ENCODE data around the gene CADPS2.
"Not testable (repeated sequence)": the region's sequence is repeated elsewhere in the genome, so short reads cannot be mapped to it uniquely, and the experiment has no call there.

The CADPS2 gene

DNA sequence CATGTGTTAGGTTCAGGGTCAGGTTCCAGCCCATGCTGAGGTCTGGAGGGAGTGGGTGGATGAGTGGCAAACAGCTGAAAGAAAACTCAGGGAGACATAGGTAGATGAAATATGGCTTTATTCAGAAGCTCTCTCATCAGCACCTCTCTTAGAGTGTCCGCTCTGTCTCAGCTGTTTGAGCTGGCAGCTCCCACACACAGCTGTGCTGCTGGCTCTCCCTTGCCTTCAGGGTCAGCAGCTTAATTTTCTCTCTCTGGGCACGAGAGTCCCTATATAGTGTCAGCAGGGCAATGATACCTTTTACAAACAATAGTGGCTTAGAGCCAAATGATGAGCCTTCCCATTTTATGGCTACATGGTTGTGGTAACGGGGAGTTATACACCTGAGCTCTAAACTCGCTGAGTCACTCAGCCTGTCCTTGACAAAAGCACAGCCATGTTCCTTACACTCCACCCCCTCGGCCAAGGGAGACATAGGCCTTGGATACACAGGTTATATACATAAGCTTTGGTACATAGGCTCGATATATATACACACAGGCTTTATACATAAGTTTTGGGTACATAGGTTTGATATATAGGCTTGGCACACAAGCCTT lies 197.8 kb downstream of the CADPS2 start:
- in situ Hi-C loops (cut with HindIII; ENCODE audit: low pct_ligation_motif_present, low sequenced_read_pairs): no loop called here
- TF ChIP-seq, protein P1, sequence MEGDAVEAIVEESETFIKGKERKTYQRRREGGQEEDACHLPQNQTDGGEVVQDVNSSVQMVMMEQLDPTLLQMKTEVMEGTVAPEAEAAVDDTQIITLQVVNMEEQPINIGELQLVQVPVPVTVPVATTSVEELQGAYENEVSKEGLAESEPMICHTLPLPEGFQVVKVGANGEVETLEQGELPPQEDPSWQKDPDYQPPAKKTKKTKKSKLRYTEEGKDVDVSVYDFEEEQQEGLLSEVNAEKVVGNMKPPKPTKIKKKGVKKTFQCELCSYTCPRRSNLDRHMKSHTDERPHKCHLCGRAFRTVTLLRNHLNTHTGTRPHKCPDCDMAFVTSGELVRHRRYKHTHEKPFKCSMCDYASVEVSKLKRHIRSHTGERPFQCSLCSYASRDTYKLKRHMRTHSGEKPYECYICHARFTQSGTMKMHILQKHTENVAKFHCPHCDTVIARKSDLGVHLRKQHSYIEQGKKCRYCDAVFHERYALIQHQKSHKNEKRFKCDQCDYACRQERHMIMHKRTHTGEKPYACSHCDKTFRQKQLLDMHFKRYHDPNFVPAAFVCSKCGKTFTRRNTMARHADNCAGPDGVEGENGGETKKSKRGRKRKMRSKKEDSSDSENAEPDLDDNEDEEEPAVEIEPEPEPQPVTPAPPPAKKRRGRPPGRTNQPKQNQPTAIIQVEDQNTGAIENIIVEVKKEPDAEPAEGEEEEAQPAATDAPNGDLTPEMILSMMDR (IDR thresholded peaks at IDR 0.05; ENCODE audit: low read depth, low read length, missing control alignments): no peak

DNA sequence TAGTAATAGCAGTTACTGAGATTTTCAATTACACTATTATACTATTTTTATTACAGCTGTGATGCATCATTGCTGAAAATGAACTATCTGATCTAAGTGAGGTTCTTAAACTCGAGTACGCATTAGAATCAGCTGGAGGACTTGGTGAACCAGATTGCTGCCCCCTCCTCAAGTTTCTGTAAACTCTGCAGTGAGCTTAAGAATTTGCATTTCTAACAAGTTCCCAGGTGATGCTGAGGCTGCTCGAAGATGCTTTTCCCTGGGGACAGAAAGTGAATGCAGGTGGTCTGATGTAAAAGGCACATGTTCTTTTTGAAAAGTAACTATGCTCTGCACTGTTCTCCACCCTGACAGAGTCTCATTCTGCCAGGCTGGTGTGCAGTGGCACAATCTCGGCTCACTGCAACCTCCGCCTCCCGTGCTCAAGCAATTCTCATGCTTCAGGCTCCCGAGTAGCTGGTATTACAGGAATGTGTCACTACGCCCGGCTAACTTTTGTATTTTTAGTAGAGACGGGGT lies 199.8 kb downstream of the CADPS2 start:
- Histone ChIP-seq H3K4me3 (ENCODE audit: low read depth, low read length) (no peak overlapping the region), H3K27ac (no peak overlapping the region), H3K36me3 (replicated peaks) (no peaks in the 10 kb centered on the region), H3K27me3 (replicated peaks) (no peaks in the 10 kb centered on the region)
- in situ Hi-C loops (cut with HindIII; ENCODE audit: low pct_ligation_motif_present, low sequenced_read_pairs): no loop called here
- DNase-seq: no peak
- TF ChIP-seq, protein P1 (IDR thresholded peaks at IDR 0.05; ENCODE audit: low read depth, low read length, missing control alignments): no peak

More for the DNA sequence above, 197.8 kb downstream of the CADPS2 start:
- H3K27ac ChIP-seq: no peak overlapping the region
- no peak for DNase-seq
- H3K27me3 ChIP-seq (replicated peaks): no peaks in the 10 kb centered on the region
- H3K36me3 ChIP-seq (replicated peaks): no peaks in the 10 kb centered on the region
- no peak overlapping the region for H3K4me3 ChIP-seq (ENCODE audit: low read depth, low read length)

DNA sequence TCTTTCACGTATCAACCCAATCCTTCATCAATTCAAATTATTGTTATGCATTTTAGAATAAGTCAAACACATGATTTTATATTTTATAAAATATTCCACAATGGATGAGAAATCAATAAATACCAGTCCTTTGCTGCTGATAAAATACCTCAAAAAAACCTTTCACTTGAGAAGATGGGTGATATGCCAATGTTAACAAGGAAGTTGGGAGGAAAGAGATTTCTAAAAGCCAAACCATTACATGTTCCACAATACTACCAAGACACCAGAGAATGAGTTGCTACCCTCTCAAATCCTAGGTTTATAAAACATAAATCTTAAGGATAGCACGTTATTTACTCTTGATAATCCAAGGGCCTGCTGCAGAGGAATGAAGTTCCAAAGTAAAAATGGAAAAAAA lies 201.8 kb downstream of the CADPS2 start:
- no peak overlapping the region for H3K4me3 ChIP-seq (ENCODE audit: low read depth, low read length)
- TF ChIP-seq, protein P1 (IDR thresholded peaks at IDR 0.05; ENCODE audit: low read depth, low read length, missing control alignments): no peak
- in situ Hi-C loops (cut with HindIII; ENCODE audit: low pct_ligation_motif_present, low sequenced_read_pairs): no loop called here
- no peak for DNase-seq
- H3K27ac ChIP-seq: no peak overlapping the region
- no peaks in the 10 kb centered on the region for H3K36me3 ChIP-seq (replicated peaks)
- H3K27me3 ChIP-seq (replicated peaks): no peaks in the 10 kb centered on the region

DNA sequence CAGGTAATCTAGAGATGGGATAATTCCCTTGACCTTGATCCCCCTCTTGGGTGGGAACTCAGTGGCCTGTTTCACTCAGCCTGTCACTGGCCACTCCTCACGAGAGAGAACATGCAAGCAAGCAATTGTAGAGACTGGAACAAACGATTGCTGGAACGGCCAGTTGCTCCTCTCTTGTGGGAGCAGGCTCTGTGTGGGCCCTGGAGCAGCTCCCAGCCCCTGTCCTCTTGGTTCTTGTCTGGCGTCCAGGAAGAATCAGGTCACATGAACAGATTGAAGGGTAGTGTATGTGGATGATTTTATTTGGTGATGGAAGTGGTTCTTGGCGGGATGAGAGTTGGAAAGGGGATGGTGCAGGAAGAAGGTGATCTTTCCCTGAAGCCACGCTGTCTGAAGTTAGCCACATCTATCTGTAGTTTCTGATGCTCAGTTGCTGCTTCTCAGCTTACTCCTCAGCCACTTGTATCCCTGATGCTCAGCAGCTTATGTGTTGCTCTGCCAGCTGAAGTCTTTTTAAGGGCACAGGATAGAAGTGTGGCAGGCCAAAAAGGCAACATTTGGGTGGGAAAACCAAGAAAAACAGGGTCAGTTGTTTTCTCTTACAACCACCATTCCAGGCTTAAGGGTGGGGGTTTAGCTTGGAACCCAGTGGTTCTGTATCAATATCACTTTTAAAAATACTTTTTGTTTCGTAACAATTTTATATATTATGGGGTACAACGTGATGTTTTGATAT lies 203.3 kb downstream of the CADPS2 start:
- Histone ChIP-seq H3K27ac (no peak overlapping the region), H3K27me3 (replicated peaks) (no peaks in the 10 kb centered on the region), H3K4me3 (ENCODE audit: low read depth, low read length) (no peak overlapping the region), H3K36me3 (replicated peaks) (no peaks in the 10 kb centered on the region)
- TF ChIP-seq, protein P1 (IDR thresholded peaks at IDR 0.05; ENCODE audit: low read depth, low read length, missing control alignments): no peak
- in situ Hi-C loops (cut with HindIII; ENCODE audit: low pct_ligation_motif_present, low sequenced_read_pairs): no loop called here
- no peak for DNase-seq

DNA sequence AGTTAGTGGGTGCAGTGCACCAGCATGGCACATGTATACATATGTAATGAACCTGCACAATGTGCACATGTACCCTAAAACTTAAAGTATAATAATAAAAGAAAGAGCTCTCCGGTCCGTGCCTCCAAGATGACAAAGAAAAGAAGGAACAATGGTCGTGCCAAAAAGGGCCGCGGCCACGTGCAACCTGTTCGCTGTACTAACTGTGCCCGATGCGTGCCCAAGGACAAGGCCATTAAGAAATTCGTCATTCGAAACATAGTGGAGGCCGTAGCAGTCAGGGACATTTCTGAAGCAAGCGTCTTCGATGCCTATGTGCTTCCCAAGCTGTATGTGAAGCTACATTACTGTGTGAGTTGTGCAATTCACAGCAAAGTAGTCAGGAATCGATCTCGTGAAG lies 205.1 kb downstream of the CADPS2 start:
- H3K27ac ChIP-seq; DNase-seq; in situ Hi-C loops (cut with HindIII; ENCODE audit: low pct_ligation_motif_present, low sequenced_read_pairs): not testable (repeated sequence)

DNA sequence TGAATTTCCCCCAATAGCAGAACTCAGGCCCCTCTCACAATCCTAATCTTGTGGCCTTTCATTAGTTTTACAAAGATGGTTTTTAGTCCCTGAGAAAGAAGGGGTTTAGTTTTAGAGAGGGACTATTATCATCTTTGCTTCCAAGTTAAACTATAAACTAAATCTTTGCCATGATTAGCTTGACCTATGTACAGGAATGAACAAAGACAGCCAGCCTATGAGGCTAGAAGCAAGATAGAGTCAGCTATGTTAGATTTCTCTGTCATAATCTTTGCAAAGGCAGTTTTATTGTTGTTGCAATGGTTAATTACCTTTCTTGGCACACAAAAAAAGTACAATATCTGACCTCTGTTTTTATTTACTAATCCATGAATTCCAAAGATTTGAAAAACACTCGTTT lies 206.4 kb downstream of the CADPS2 start:
- H3K4me3 ChIP-seq (ENCODE audit: low read depth, low read length): no peak overlapping the region
- in situ Hi-C loops (cut with HindIII; ENCODE audit: low pct_ligation_motif_present, low sequenced_read_pairs): no loop called here
- no peak overlapping the region for H3K27ac ChIP-seq

More for the DNA sequence above, 205.1 kb downstream of the CADPS2 start:
- not testable (repeated sequence) for H3K36me3 ChIP-seq (replicated peaks); H3K4me3 ChIP-seq (ENCODE audit: low read depth, low read length); H3K27me3 ChIP-seq (replicated peaks)

DNA sequence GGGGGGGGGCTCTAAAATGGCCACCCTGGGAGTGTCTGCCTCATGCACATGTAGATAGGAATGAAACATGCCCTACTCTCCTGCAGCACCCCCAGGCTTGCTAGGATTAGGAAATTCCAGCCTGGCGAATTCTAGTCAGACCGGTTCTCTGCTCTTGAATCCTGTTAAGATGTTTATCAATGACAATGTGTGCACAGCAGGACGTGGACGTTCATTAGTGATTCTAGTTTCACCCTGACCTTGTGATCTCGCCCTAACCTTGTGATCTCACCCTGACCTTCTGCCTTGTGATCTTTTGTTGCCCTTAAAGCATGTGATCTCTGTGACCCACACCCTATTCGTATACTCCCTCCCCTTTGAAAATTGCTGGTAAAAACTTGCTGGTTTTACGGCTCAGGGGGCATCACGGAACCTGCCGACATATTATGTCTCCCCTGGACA lies 207.0 kb downstream of the CADPS2 start:
- H3K27ac ChIP-seq; H3K36me3 ChIP-seq (replicated peaks); H3K4me3 ChIP-seq (ENCODE audit: low read depth, low read length); H3K27me3 ChIP-seq (replicated peaks); DNase-seq; in situ Hi-C loops (cut with HindIII; ENCODE audit: low pct_ligation_motif_present, low sequenced_read_pairs): not testable (repeated sequence)

More for the DNA sequence above, 206.4 kb downstream of the CADPS2 start:
- TF ChIP-seq, protein P1 (IDR thresholded peaks at IDR 0.05; ENCODE audit: low read depth, low read length, missing control alignments): no peak
- Histone ChIP-seq H3K36me3 (replicated peaks) (no peaks in the 10 kb centered on the region), H3K27me3 (replicated peaks) (no peaks in the 10 kb centered on the region)
- DNase-seq: no peak

All from brain microvascular endothelial cell (primary cell).